Testis (tissue), 3 donors: ENCODE results near the gene DAP3. TPM values are rescaled to one million over a fixed set of nuclear protein-coding genes. Genes with fewer than 3 reads are reported as not detected.
"Not testable (repeated sequence)": the region's sequence is repeated elsewhere in the genome, so short reads cannot be mapped to it uniquely, and the experiment has no call there.

Experiments used
- DNase-seq: peaks from one replicate; pipeline ENCODE4 v3.0.0-alpha.2; 2019
- H3K27ac ChIP-seq, 2 donors: fragments of 200-600 bp; sonication (generic); one replicate each; pipeline ENCODE4 v1.5.1; 2019
- H3K27me3 ChIP-seq: fragments of 200-600 bp; sonication (generic); one replicate; pipeline ENCODE4 v1.5.1; 2019
- H3K36me3 ChIP-seq: fragments of 200-600 bp; sonication (generic); one replicate; pipeline ENCODE4 v1.5.1; 2017; ENCODE audit warnings: low read depth; ENCODE audit errors: missing control alignments
- H3K4me1 ChIP-seq: fragments of 200-600 bp; sonication (generic); one replicate; pipeline ENCODE4 v1.5.1; 2019
- H3K4me3 ChIP-seq, 2 donors: fragments of 200-600 bp; sonication (generic); one replicate each; pipeline ENCODE4 v1.5.1; 2017 to 2019
- H3K9me3 ChIP-seq: fragments of 200-600 bp; sonication (generic); one replicate; pipeline ENCODE4 v1.5.1; 2017
- POLR2A ChIP-seq: fragments of 450-650 bp; IDR thresholded peaks from one replicate; pipeline ENCODE4 v1.6.1; 2017; ENCODE audit warnings: antibody characterized with exemption, mild to moderate bottlenecking, moderate library complexity
- WGBS, 2 donors: methylation state at CpG; one replicate each; pipeline ENCODE4 v1.1.5; 2018; 5-methylcytosine and 5-hydroxymethylcytosine counted together
- intact Hi-C: fragments of 100-400 bp; cut with DNase I; formaldehyde crosslinking; loops from one replicate; pipeline ENCODE4 v1.15.1; 2023; ENCODE audit warnings: low total_unique reads
- polyA plus RNA-seq: library from polyadenylated mRNA; stranded (reverse); fragments of 350-450 nt; fragmentation: Illumina TruSeq; extraction: RNeasy Lipid Tissue Mini Kit (QIAGEN cat#74804); gene quantifications from one replicate; pipeline ENCODE4 v1.2.3, GENCODE V29; 2014; ENCODE audit warnings: low read depth, low replicate concordance; ENCODE audit not compliant: insufficient read depth
- total RNA-seq, 2 donors: library from RNA; depleted of rRNA; stranded (reverse); fragments of >200 nt; gene quantifications; one replicate each; pipeline ENCODE4 v1.2.3, GENCODE V29; 2016
- TF ChIP-seq, protein P1 (sequence below), 3 experiments: fragments of 450-650 bp in 2 of 3; fragments of 200-600 bp in 1 of 3; sonication (generic) in 1 of 3; IDR thresholded peaks; one replicate each; pipeline ENCODE4 v1.5.1; 2016 to 2019; ENCODE audit warnings: antibody characterized with exemption in 3 of 3, mild to moderate bottlenecking in 2 of 3, moderate library complexity in 1 of 3

DAP3 gene
- total and polyA plus RNA-seq, 3 donors from 2014 or later: 121 to 286 (median 277) TPM

- Histone ChIP-seq H3K36me3 (no peaks in the 10 kb centered on the region), H3K4me1 (peaks cover 8% of the 10 kb centered on the region), H3K4me3 (no peak overlapping the region), H3K27me3 (no peaks in the 10 kb centered on the region), H3K27ac (peak overlapping the region; percentile 2 to 26), H3K9me3 (no peaks in the 10 kb centered on the region)
- intact Hi-C loops: no loop called here
- no peak for DNase-seq
- 89 to 90% methylated on average over 13 of the region's 13 CpGs for WGBS, 2 donors
- TF ChIP-seq, protein P1, sequence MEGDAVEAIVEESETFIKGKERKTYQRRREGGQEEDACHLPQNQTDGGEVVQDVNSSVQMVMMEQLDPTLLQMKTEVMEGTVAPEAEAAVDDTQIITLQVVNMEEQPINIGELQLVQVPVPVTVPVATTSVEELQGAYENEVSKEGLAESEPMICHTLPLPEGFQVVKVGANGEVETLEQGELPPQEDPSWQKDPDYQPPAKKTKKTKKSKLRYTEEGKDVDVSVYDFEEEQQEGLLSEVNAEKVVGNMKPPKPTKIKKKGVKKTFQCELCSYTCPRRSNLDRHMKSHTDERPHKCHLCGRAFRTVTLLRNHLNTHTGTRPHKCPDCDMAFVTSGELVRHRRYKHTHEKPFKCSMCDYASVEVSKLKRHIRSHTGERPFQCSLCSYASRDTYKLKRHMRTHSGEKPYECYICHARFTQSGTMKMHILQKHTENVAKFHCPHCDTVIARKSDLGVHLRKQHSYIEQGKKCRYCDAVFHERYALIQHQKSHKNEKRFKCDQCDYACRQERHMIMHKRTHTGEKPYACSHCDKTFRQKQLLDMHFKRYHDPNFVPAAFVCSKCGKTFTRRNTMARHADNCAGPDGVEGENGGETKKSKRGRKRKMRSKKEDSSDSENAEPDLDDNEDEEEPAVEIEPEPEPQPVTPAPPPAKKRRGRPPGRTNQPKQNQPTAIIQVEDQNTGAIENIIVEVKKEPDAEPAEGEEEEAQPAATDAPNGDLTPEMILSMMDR (IDR thresholded peaks at IDR 0.05): no peak
- TF ChIP-seq POLR2A: no peak
Measured at GRCh38 chr1:155698382-155699038, 9.6 kb downstream of the DAP3 start.

DNA sequence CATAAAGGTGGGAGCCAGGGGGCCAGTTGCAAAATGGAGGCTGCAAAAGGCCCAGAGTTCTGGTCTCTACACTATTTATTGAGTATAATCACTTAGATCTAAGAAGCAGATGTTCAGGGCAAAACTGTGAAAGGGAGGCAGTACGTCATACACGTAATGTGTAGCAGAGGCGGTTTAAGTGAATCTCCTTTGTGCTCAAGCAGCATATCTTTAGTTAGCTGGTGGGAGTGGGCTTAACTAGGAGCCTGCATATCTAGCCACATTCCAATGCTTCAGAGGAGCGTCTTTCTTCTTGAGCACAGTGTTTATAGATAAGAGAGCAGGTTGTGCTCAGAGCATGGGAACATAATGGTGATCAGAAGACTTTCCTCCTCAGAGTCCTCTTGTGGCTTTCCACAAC is 10.2 kb downstream of the DAP3 start:
- 62 to 74% methylated on average over 4 of the region's 4 CpGs for WGBS, 2 donors
- intact Hi-C loops, H3K27me3 ChIP-seq, H3K4me1 ChIP-seq, H3K4me3 ChIP-seq, H3K36me3 ChIP-seq, H3K9me3 ChIP-seq: not testable (repeated sequence)
- peak overlapping the region; percentile 2 to 26 for H3K27ac ChIP-seq
- peak; percentile 38 for DNase-seq

DNA sequence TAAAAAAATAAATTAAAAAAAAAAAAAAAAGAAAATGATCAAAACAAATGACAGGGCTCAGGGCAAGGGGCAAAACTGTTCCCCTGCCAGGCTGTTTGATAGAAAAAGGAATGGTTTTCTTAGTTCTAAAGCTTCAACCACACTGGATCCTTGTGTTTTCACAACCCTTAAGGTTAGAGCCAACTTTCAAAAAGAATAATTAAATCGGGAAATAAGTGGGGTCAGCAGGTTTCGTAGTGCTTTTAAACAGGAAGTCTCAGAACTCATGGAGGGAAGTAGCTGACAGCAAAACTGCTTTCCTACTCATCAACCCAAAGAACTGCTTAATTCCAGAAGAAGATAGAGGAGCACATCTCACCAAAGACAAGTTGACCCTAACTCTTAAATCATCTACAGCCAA is 12.8 kb downstream of the DAP3 start:
- H3K27ac ChIP-seq, H3K27me3 ChIP-seq, intact Hi-C loops, DNase-seq, H3K4me1 ChIP-seq, H3K36me3 ChIP-seq, H3K9me3 ChIP-seq, H3K4me3 ChIP-seq: not testable (repeated sequence)
- WGBS, 2 donors: 36 to 51% methylated on average over 2 of the region's 2 CpGs

DNA sequence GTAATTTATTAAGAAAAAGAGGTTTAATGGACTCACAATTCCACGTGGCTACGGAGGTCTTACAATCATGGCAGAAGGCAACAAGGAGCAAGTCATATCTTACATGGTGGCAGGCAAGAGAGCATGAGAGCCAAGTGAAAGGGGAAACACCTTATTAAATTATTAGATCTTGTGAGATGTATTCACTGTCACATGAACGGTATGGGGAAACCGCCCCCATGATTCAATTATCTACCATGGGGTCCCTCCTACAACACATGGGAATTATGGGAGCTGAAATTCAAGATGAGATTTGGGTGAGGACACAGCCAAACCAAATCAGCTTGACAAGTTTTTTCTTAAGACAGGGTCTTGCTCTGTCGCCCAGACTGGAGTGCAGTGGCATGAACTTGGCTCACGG is 14.3 kb downstream of the DAP3 start:
- no peaks in the 10 kb centered on the region for H3K36me3 ChIP-seq
- intact Hi-C loops: no loop called here
- no peaks in the 10 kb centered on the region for H3K27me3 ChIP-seq
- H3K4me3 ChIP-seq: no peak overlapping the region
- DNase-seq: no peak
- no peaks in the 10 kb centered on the region for H3K9me3 ChIP-seq
- peaks cover 7% of the 10 kb centered on the region for H3K4me1 ChIP-seq
- no peak overlapping the region for H3K27ac ChIP-seq
- TF ChIP-seq POLR2A: no peak
- TF ChIP-seq, protein P1 (IDR thresholded peaks at IDR 0.05): no peak
- WGBS, 2 donors: 84 to 94% methylated on average over 6 of the region's 6 CpGs

DNA sequence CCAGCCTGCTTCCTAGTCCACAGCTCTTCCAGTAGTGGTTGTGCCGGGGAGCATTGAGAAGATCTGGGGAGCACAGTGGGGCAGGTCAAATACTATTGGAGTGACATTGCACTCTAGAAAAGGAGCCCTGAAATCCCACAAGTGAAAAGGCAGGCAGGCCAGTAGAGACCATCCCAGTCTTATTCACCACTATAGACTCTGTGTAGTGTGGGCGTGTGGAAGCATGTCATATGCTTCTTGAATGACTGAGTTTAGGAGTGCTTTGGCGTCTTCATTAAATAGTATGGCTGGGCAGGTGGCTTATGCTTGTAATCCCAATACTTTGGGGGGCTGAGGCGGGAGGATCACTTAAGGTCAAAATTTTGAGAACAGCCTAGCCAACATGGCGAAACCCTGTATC is 15.5 kb downstream of the DAP3 start:
- H3K36me3 ChIP-seq, H3K4me1 ChIP-seq, H3K9me3 ChIP-seq, H3K4me3 ChIP-seq, H3K27ac ChIP-seq, intact Hi-C loops, H3K27me3 ChIP-seq, DNase-seq: not testable (repeated sequence)
- 98 to 100% methylated on average over 4 to 5 of the region's 5 CpGs for WGBS, 2 donors

DNA sequence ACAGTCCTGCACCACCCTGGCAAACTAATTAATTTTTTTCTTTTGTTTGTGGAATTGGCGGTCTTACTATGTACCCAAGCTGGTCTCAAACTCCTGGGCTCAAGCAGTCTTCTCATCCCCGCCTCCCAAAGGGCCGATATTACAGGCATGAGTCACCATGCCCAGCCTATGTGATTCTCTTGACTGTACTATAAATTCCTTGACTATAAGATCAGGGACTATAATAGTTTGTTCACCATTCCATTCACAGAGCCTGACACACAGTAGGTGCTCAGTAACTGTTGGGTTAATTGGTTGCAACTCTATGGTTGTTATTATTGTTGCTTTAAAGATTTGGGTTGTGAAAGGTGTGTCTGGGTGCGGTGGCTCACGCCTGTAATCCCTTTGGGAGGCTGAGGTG is 17.2 kb downstream of the DAP3 start:
- H3K4me1 ChIP-seq: peaks cover 3% of the 10 kb centered on the region
- 94 to 98% methylated on average over 5 of the region's 5 CpGs for WGBS, 2 donors
- intact Hi-C loops: no loop called here
- no peaks in the 10 kb centered on the region for H3K36me3 ChIP-seq
- no peak overlapping the region for H3K27ac ChIP-seq
- no peak for TF ChIP-seq POLR2A
- TF ChIP-seq, protein P1 (IDR thresholded peaks at IDR 0.05): no peak
- no peaks in the 10 kb centered on the region for H3K9me3 ChIP-seq
- DNase-seq: no peak
- H3K4me3 ChIP-seq: no peak overlapping the region
- no peaks in the 10 kb centered on the region for H3K27me3 ChIP-seq
